SK-N-SH (cell line): ENCODE data around the gene RGS13. TPM values are rescaled to one million over a fixed set of nuclear protein-coding genes. Genes with fewer than 3 reads are reported as not detected.
A peak's percentile ranks its signal among the peaks of the same experiment; 100 is the strongest.

Experiments
- CTCF ChIA-PET: fragments of 300-600, 350-600 bp; formaldehyde crosslinking; extraction: SDS; loops from one replicate; lab custom pipeline; 2021; lab: Yijun Ruan, JAX
- POLR2A ChIA-PET: fragments of 350-600 bp; sonication (Branson Sonifier 250); formaldehyde crosslinking; extraction: SDS; loops from one replicate; lab custom pipeline; 2020; ENCODE audit warnings: antibody characterized with exemption, inconsistent platforms; lab: Yijun Ruan, JAX
- DNase-seq: peaks from one replicate; pipeline ENCODE4 v3.0.0; 2012
- H2AFZ ChIP-seq: fragments of 200-600 bp; sonication (generic); 2 replicates; pipeline ENCODE4 v1.8.1; 2016; ENCODE audit warnings: antibody characterized with exemption, mild to moderate bottlenecking, low read depth
- H3F3A ChIP-seq: fragments of 200-600 bp; sonication (generic); replicated peaks from 2 replicates; pipeline ENCODE3; 2016; ENCODE audit warnings: antibody characterized with exemption, mild to moderate bottlenecking; ENCODE audit not compliant: insufficient read depth
- H3K27ac ChIP-seq, 2 experiments: fragments of 200-500 bp in 1 of 2; fragments of 200-600 bp in 1 of 2; sonication (Bioruptor generic) in 1 of 2; sonication (generic), shearing (Covaris generic) in 1 of 2; 2 replicates each; pipeline versions ENCODE4 v1.5.1 to v1.6.1; 2014 to 2016; ENCODE audit warnings: low read depth in 2 of 2, inconsistent platforms in 1 of 2, low read length in 1 of 2, mild to moderate bottlenecking in 1 of 2, mixed read lengths in 1 of 2
- H3K27me3 ChIP-seq: fragments of 200-600 bp; sonication (generic), shearing (Covaris generic); 2 replicates; pipeline ENCODE4 v1.6.1; 2016; ENCODE audit warnings: mixed run types; ENCODE audit not compliant: insufficient read depth
- H3K36me3 ChIP-seq, 2 experiments: fragments of 200-500 bp in 1 of 2; fragments of 200-600 bp in 1 of 2; sonication (Bioruptor generic) in 1 of 2; sonication (generic) in 1 of 2; replicated peaks in 1 of 2; 2 replicates each; pipeline versions ENCODE3 to v1.5.1; 2014 to 2016; ENCODE audit warnings: low read length in 1 of 2, mild to moderate bottlenecking in 1 of 2; ENCODE audit not compliant: insufficient read depth in 2 of 2, control insufficient read depth in 1 of 2
- H3K4me1 ChIP-seq, 2 experiments: fragments of 200-500 bp in 1 of 2; fragments of 200-600 bp in 1 of 2; sonication (Bioruptor generic) in 1 of 2; sonication (generic), shearing (Covaris generic) in 1 of 2; 2 replicates each; pipeline versions ENCODE4 v1.5.1 to v1.6.1; 2014 to 2016; ENCODE audit warnings: low read depth in 1 of 2, low read length in 1 of 2, mixed run types in 1 of 2; ENCODE audit not compliant: insufficient read depth in 2 of 2, control insufficient read depth in 1 of 2
- H3K4me2 ChIP-seq: fragments of 200-600 bp; sonication (generic), shearing (Covaris generic); 2 replicates; pipeline ENCODE4 v1.6.1; 2017; ENCODE audit warnings: mixed run types
- H3K4me3 ChIP-seq, 2 experiments: fragments of 200-500 bp in 1 of 2; fragments of 200-600 bp in 1 of 2; sonication (Bioruptor generic) in 1 of 2; sonication (generic), shearing (Covaris generic) in 1 of 2; 2 replicates each; pipeline versions ENCODE4 v1.5.1 to v1.8.1; 2014 to 2016; ENCODE audit warnings: low read depth in 2 of 2, inconsistent platforms in 1 of 2, low read length in 1 of 2, mild to moderate bottlenecking in 1 of 2, mixed read lengths in 1 of 2, moderate library complexity in 1 of 2
- H3K79me2 ChIP-seq: fragments of 200-600 bp; sonication (generic); 2 replicates; pipeline ENCODE4 v1.8.1; 2017; ENCODE audit warnings: mild to moderate bottlenecking; ENCODE audit not compliant: insufficient read depth
- H3K9ac ChIP-seq: fragments of 200-600 bp; sonication (generic); 2 replicates; pipeline ENCODE4 v1.6.1; 2017; ENCODE audit warnings: mixed run types
- H3K9me2 ChIP-seq: fragments of 200-600 bp; sonication (generic); 2 replicates; pipeline ENCODE4 v1.6.1; 2017; ENCODE audit warnings: mixed run types
- H3K9me3 ChIP-seq: fragments of 200-600 bp; sonication (generic); 2 replicates; pipeline ENCODE4 v1.6.1; 2017; ENCODE audit warnings: mixed run types, mild to moderate bottlenecking, moderate library complexity
- H4K20me1 ChIP-seq: fragments of 200-600 bp; sonication (generic); 2 replicates; pipeline ENCODE4 v1.6.1; 2017; ENCODE audit warnings: mild to moderate bottlenecking, mixed run types; ENCODE audit not compliant: insufficient read depth
- CHD2 ChIP-seq: fragments of 150-350 bp; IDR thresholded peaks from 2 replicates; pipeline ENCODE4 v1.6.1; 2018; ENCODE audit warnings: low read length; ENCODE audit not compliant: partially characterized antibody
- CTCF ChIP-seq: fragments of 200-600 bp; sonication (generic); IDR thresholded peaks from 2 replicates; pipeline ENCODE4 v1.6.1; 2017; ENCODE audit warnings: antibody characterized with exemption, mild to moderate bottlenecking, moderate library complexity
- EP300 ChIP-seq, 2 experiments: IDR thresholded peaks; 2 replicates each; pipeline versions ENCODE4 v1.4.0 to v1.6.1; 2012; ENCODE audit warnings: borderline replicate concordance in 1 of 2, low read depth in 1 of 2, low read length in 1 of 2
- EZH2phosphoT487 ChIP-seq: fragments of 200-600 bp; sonication (generic); IDR thresholded peaks from 2 replicates; pipeline ENCODE4 v1.6.1; 2017; ENCODE audit warnings: low read depth, mixed run types, mild to moderate bottlenecking, antibody characterized with exemption, moderate library complexity, borderline replicate concordance
- FOSL2 ChIP-seq: IDR thresholded peaks from 2 replicates; pipeline ENCODE4 v1.4.0; 2012; ENCODE audit warnings: low read depth, mild to moderate bottlenecking, moderate library complexity, borderline replicate concordance
- FOXJ3 ChIP-seq: sonication (generic); formaldehyde crosslinking; IDR thresholded peaks from 2 replicates; pipeline ENCODE4 v1.5.1; 2020; ENCODE audit warnings: mild to moderate bottlenecking, missing genetic modification reagents
- FOXM1 ChIP-seq: IDR thresholded peaks from 2 replicates; pipeline ENCODE4 v1.4.0; 2012; ENCODE audit warnings: low read depth, mild to moderate bottlenecking
- GABPA ChIP-seq: IDR thresholded peaks from 2 replicates; pipeline ENCODE4 v1.4.0; 2012; ENCODE audit warnings: low read depth, mild to moderate bottlenecking
- IRF3 ChIP-seq: fragments of 150-350 bp; IDR thresholded peaks from 2 replicates; pipeline ENCODE4 v1.6.1; 2016; ENCODE audit warnings: mild to moderate bottlenecking, low read depth, low read length
- JUND ChIP-seq: IDR thresholded peaks from 2 replicates; pipeline ENCODE4 v1.4.0; 2012
- MEF2A ChIP-seq: IDR thresholded peaks from 2 replicates; pipeline ENCODE4 v1.4.0; 2012; ENCODE audit warnings: low read depth, borderline replicate concordance
- NFIC ChIP-seq: IDR thresholded peaks from 2 replicates; pipeline ENCODE4 v1.4.0; 2012; ENCODE audit warnings: borderline replicate concordance
- NRF1 ChIP-seq: IDR thresholded peaks from 2 replicates; pipeline ENCODE4 v1.6.1; 2012; ENCODE audit warnings: low read depth, mild to moderate bottlenecking, low read length
- PBX3 ChIP-seq: IDR thresholded peaks from 2 replicates; pipeline ENCODE4; 2012
- RAD21 ChIP-seq: IDR thresholded peaks from 2 replicates; pipeline ENCODE4 v1.6.1; 2012; ENCODE audit warnings: mild to moderate bottlenecking, low read length
- RXRA ChIP-seq: IDR thresholded peaks from 2 replicates; pipeline ENCODE4 v1.4.0; 2012; ENCODE audit warnings: low read depth, mild to moderate bottlenecking, borderline replicate concordance
- SMC3 ChIP-seq: IDR thresholded peaks from 2 replicates; pipeline ENCODE4 v1.6.1; 2012; ENCODE audit warnings: low read depth, low read length, improper control_type of control experiment
- TAF1 ChIP-seq: IDR thresholded peaks from 2 replicates; pipeline ENCODE4 v1.6.1; 2012; ENCODE audit warnings: low read depth, mild to moderate bottlenecking, low read length, moderate library complexity, borderline replicate concordance
- TEAD4 ChIP-seq: IDR thresholded peaks from 2 replicates; pipeline ENCODE4 v1.4.0; 2012; ENCODE audit warnings: mild to moderate bottlenecking, borderline replicate concordance; ENCODE audit not compliant: insufficient read depth
- ZBTB33 ChIP-seq: IDR thresholded peaks from 2 replicates; pipeline ENCODE4 v1.4.0; 2012; ENCODE audit warnings: low read depth, borderline replicate concordance
- WGBS: methylation state at CpG from one replicate; pipeline ENCODE4 v1.1.6; 2017; ENCODE audit warnings: low lambda C conversion rate; 5-methylcytosine and 5-hydroxymethylcytosine counted together
- polyA plus RNA-seq, 3 experiments: library from polyadenylated mRNA; depleted of rRNA; stranded (reverse); fragments of >200 nt; gene quantifications; 2 replicates each; pipeline ENCODE4 v1.2.3, GENCODE V29; 2012

Gene RGS13
- polyA plus RNA-seq, 1 of the 3 experiments (the other 2 are of a cell fraction), result not detected

- TF ChIP-seq FOSL2 (peak; percentile 7; the same call in 1 of the 2 replicates), CHD2 (no peak), NRF1 (no peak), MEF2A (peak; percentile 60; the same call in 1 of the 2 replicates), PBX3 (peak; percentile 69), GABPA (no peak), JUND (no peak), FOXM1 (0 out of 2 replicates have a peak, but pooled peaks have one; percentile 50), FOXJ3 (CRISPR knock-in tag) (no peak), ZBTB33 (no peak), RAD21 (no peak), IRF3 (no peak), RXRA (no peak), EP300 (IDR thresholded peaks at IDR 0.05; ENCODE audit: borderline replicate concordance in 1 of 2, low read depth in 1 of 2, low read length in 1 of 2) (peak in 1 of 2 experiments; percentile 62; a peak in 2 of 4 replicates), TAF1 (no peak), SMC3 (no peak)
- TF ChIP-seq, all 33 proteins: peak for 6
Observed at GRCh38 chr1:192604979-192605620, 30.8 kb upstream of the RGS13 start (continued).

- Histone ChIP-seq H3K79me2 (no peaks in the 10 kb centered on the region), H3K9me2 (no peaks in the 10 kb centered on the region), H3K36me3 (no peaks in the 10 kb centered on the region), H4K20me1 (no peaks in the 10 kb centered on the region), H3K9me3 (no peaks in the 10 kb centered on the region), H2AFZ (no peak overlapping the region), H3F3A (peaks cover 3% of the 10 kb centered on the region), H3K4me2 (no peak overlapping the region), H3K4me1 (peaks cover 0 to 5% of the 10 kb centered on the region in 2 experiments; a peak in 3 of 4 replicates), H3K9ac (no peak overlapping the region), H3K27ac (no peak overlapping the region), H3K4me3 (no peak overlapping the region), H3K27me3 (no peaks in the 10 kb centered on the region)
- POLR2A ChIA-PET, result no interaction called here
- 95% methylated on average over 2 of the region's 2 CpGs for WGBS
- DNase-seq, result no peak
- CTCF ChIA-PET, result interaction anchor here (1.0 to 11.5 kb wide), 2 partner anchors 27 to 133 kb away, joined by 3 to 107 read pairs; partner anchors contain the start of gene RGS13
- TF ChIP-seq CTCF (no peak), IRF3 (no peak), FOXM1 (no peak), EZH2phosphoT487 (no peak), TEAD4 (no peak), NFIC (no peak), CHD2 (no peak)
Observed at GRCh38 chr1:192608671-192609070, 27.3 kb upstream of the RGS13 start.
